Upper lobe of left lung (tissue), 4 donors: ENCODE data around the gene ANKLE1.

ENCODE experiments used
- POLR2A ChIP-seq, 4 donors: fragments of 450-650 bp; IDR thresholded peaks; one replicate each; pipeline ENCODE4 v1.5.1; 2016 to 2017; ENCODE audit warnings: antibody characterized with exemption in 4 of 4, mild to moderate bottlenecking in 2 of 4
- POLR2AphosphoS5 ChIP-seq, 2 donors: sonication (generic); formaldehyde crosslinking; IDR thresholded peaks; one replicate each; pipeline ENCODE4 v1.5.1; 2017; ENCODE audit warnings: antibody characterized with exemption in 2 of 2

DNA sequence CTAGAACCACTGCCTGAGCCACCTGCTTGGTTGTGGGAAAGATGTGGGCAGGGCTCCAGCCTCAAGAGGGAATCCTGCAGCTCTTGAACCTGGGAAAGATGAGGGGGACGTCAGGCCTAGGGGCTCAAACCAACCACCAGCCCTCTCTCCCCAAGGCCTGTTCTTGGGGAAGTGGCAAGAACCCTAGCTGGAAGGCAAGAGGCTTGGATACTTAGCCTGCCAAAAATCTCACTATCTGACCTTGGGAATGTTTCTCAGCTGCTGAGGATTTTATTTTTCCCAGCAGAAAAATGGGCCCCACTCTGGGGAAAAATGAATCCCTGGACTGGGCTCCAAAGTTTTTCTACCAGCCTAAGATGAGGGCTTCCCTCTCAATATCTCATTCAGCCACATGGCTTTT, 21.8 kb upstream of the ANKLE1 start:
- TF ChIP-seq POLR2AphosphoS5 (IDR thresholded peaks at IDR 0.05) (no peak), POLR2A (IDR thresholded peaks at IDR 0.05) (no peak)
